Tongue (tissue), 2 donors: ENCODE data around the gene PLPP6. TPM values are rescaled to one million over a fixed set of nuclear protein-coding genes. Genes with fewer than 3 reads are reported as not detected.

Experiments used
- DNase-seq: peaks from one replicate; pipeline ENCODE4 v3.0.0-alpha.2; 2015
- total RNA-seq: library from RNA; depleted of rRNA; stranded (reverse); fragments of >200 nt; gene quantifications from one replicate; pipeline ENCODE4 v1.2.3, GENCODE V29; 2014

The PLPP6 gene
- total RNA-seq, 1 donor from 2014 or later = 5.5 TPM

DNA sequence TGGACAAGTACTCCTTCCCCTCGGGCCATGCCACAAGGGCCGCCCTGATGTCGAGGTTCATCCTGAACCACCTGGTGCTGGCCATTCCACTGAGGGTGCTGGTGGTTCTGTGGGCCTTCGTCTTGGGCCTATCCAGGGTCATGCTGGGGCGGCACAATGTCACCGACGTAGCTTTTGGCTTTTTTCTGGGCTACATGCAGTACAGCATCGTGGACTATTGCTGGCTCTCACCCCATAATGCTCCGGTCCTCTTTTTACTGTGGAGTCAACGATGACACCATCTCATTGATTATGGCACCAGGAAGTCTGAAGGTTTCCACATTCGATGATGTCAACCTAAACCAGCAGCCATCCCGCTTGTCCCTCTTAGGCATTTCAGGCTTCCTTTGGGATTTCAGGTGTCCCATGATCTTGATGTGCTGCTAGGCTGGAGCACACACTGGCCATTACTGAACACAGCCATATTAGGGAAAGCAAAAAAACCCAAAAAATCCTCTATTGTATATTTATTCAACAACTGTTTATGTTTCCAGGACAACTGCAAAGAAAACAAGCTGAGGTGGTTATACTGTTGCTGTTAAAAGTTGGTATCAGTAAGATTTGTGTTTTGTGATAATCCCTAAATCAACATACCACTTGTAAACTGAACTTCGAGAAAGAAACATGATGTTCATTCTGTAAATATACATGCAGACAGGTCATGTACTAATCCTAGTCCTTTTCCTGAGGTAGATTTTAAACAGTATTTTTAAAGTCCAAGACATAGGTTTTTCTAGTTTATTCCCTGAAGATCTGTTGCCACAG lies 1.1 kb downstream of the PLPP6 start:
- no peak for DNase-seq

DNA sequence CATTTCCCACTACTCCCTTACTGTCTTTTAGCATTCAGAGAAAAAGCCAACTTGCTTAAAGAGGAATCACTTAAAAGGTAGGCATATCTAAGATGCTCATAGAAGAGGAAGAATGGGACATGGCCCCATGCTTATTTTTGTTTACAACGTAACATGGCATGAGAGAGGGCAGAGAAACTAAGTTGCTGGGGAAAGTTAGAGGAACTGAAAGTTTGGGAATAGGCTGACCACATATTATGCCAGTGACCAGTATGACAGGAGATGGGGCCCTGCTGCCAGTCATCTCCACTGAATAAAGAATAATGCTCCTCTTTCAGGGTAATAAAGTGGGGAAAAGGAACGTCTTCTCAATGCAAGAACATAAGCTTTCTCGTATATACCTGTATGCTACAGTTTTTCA lies 1.9 kb downstream of the PLPP6 start:
- no peak for DNase-seq

DNA sequence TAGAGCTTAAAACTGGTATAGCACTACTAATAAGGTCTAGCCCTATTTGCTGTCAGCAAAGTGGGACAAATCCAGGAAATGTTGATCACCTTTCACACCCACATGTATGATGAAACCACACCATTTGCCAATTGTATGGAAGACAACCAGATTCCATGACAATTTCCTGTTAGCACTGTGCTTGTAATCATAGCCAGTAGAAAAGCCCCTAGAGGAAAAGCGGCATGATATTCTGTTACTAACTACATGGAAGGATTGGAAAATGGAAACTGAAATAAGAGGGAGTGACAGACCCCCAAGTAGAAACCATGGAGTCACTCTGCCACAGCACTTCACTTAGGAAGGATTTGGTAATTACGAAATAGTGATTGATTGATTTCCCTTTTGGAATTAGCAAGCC lies 3.3 kb downstream of the PLPP6 start:
- DNase-seq = peak; percentile 20

DNA sequence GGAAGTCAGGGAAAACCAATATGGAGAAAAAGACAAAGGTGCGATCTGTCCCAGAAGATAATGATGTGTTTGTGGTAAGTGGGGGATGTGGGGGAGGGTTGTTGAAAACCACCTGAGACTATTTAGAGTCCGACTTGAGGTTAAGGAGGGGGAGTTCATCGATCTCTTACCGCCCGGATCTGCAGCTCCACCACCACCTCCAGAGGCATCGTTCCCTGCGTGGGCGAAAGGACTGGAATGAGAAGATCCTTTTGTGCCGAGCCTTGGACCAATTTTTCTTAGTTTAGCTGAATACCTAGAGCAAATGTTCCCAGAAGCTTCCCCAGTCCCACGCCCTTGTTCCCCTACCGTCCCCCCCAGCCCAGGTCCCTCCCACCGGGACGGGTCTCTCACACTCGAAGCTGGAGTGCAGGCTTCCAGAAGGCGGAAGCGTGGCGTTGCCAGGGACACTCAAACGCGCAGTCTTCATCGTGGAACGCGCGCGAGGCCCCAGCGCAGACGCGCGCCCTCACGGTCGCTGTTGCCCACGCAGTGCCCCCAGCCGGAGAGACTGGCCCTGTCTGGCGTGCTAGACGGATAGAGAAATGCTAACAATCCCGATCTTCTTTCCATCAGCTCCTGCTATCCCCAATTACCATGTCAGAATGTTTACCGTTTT lies 4.1 kb downstream of the PLPP6 start, which contains the start of gene SPATA6L:
Gene SPATA6L, minus strand, starts transcription at position 439 of the 658 bp plus-strand sequence. Its CDS starts 230 bp downstream, at position 209.
- DNase-seq = peak; percentile 80

DNA sequence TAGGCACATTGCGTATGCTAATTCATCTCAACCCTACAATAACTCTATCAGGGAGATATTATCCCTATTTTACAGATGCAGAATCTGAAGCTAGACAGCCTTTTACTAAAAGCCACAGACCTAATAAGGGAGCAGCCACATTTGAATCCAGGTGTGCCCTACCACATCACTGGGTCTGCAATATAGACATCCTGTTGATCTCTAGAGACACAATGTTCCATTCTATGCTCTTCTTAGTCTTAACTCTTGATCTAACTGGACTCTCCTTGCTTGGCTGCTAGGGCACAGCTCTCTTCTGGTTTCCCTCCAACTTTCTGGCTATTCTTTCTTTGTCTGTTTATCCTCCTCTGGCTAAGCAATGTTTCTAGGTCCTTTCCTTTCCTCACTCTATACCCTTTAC lies 5.6 kb downstream of the PLPP6 start:
- no peak for DNase-seq

DNA sequence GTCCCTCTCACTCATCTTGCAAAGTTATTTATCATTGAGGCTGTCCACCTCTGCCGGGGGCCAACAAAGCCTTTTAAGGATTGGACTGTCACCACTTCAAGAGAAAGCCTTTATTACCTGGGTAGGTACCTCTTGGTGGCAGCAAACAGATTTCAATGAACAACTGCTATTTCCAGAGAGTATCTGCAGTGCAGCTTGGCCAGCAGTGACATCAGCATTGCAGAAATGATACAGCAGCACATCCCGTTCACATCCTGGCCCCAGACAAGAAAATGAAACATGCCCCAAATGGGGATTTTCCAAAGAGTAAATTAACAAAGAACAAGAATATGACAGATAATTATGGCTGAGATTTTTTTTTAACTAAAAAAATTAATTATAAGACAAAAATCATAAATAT lies 6.5 kb downstream of the PLPP6 start:
- DNase-seq = no peak

DNA sequence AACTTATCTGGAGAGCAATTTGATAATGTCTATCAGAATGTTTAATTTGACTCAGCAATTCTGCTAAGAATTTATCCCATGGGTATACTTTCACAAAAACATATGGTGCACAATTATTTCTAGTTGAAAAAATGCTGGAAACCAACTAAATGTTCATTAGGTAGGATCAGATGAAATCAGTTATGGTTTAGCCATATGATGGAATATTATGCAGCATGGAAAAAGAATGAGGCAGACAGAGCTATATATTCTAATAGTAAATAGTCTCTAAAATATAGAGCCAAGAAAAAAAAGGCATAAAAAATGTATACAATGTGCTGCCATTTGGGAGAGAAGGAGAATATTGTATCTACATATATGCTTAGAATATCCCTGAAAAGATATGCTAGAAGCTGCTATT lies 7.8 kb downstream of the PLPP6 start:
- no peak for DNase-seq

DNA sequence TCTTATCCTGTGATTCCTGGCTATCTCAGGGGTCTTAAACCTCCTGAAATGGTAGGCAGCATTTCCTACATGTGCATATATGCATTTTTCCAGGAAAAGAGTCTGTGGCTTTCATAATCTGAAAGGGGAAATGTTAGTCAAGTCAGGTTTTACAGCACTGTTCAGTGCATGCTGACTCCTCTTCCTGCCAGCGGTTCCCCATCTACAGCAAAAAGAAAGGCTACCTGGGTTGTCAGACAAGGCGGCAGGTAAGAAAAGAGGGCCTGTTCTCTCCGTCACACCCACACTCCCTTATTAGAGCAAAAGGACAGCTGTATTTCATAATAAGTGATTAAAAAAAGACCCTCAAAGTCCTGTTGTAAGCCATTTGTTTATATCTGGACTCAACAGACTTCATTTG lies 8.5 kb downstream of the PLPP6 start:
- DNase-seq = no peak

DNA sequence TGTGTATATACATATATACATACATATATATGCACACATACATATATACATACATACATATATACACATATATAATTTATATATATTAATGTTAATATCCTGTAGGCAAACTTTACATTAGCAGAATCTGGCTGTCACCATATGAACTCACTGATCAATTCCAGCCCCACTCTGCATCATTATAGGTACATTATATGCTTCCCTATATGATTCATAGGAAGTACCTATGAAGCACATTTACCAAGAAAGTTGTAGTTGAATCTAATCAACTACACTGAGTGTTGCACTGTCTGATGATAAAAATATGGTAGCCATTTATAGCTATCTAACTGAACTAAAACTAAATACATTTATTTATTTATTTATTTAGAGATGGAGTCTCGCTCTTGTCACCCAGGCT lies 9.6 kb downstream of the PLPP6 start:
- no peak for DNase-seq

DNA sequence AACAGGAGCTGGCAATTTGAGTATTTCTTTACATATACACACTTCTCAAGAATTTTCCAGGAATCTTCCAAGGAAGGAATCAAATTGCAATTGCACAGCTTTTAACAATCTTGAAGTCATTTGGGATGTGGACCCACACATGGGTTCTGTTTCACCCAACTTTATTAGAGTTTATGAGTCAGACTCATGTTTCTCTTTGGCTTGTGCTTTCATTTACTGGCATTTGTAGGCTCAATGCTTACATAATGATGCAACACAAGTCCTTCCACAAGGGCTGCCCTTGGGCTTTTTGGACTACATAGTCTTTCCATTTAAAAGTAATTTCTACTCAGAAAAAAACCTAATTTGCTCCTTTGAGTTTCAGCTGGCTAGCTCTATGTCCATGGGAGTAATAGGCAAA lies 12.7 kb downstream of the PLPP6 start:
- no peak for DNase-seq

DNA sequence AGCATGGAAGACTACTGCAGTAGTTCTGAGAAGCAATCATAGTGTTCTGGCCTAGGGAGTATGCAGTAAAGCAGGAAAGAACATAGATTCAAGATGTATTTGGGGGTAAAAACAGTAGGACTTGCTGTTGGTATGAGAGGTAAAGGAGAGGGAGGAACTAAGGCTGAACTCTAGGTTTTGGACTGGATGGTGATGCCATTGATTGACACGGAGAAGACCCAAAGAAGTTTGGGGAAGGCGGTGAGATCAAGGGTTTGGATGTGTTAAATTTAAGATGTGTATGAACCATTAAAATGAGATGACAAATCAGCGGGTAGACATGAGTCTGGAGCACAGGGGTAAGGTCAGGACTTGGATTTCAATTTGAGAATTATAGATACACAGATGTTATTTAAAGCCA lies 15.3 kb downstream of the PLPP6 start:
- DNase-seq = no peak

DNA sequence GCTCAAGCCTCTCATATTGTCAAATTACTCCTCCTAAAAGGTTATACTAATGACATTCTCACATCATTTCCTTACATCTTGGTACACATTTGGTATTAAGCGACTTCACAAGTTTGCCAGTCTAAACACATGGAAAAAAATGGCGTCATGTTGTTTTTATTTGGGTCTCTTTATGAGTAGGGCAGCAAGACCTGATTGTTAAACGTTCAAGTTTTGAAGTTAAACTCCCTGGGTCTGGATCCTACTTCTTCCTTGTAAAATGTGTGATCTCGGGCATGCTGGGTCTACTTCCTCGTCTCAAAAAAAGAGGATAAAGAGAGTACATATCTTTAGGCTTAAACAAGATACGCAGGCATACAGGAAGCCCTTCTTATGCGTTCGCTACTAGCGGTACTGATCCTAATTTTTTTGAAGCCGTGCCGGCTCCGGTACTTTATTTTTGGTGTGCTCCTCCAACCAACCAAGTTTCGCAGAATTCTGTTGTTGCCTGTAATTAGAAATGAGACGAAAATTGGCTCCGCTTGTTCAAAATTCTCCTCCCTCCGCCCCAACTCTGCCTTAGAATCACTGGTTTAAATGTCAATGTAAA lies 16.7 kb downstream of the PLPP6 start:
- DNase-seq = peak; percentile 79

DNA sequence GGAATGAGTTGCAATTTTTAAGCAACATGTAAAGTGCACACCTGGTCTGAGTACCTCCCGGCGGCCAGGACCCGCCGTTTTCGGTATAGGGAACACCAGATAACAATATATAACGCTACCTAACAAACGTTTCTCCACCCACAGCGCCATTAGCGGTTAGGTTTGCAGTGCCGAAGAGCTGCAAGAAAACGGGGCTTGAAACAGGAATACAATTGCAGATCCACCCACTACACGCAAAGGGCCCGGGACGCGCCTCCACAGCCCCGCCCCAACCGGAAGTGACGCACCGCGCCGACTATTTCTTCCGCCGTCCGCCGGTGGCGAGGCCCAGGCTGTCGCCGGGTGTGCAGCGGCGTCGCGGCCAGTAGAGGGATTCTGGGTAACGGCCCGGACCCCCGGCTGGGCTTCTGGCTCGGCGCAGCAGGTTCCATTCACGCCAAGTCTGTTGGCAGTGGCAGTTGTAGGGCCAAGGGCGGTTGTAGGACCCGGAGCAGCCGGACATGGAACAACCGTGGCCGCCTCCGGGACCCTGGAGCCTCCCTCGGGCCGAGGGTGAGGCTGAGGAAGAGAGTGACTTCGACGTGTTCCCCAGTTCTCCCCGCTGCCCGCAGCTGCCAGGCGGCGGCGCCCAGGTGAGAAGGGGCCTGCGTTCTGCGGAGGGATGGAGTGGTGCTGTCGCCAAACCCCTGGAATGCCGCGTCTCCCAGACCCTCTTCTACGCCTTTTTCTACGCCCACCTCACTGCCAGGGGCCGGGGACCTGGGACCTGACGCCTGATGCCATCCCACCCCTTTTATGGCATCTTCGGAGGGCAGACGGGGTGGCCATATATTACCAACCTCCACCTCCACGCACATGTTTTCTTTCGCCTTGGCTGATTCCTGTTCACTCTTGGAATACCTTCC lies 17.4 kb downstream of the PLPP6 start, which contains the start of gene CDC37L1:
Gene CDC37L1, plus strand, starts transcription at position 302 of the 905 bp plus-strand sequence. Its CDS starts 199 bp downstream, at position 501.
- peak; percentile 99 for DNase-seq

DNA sequence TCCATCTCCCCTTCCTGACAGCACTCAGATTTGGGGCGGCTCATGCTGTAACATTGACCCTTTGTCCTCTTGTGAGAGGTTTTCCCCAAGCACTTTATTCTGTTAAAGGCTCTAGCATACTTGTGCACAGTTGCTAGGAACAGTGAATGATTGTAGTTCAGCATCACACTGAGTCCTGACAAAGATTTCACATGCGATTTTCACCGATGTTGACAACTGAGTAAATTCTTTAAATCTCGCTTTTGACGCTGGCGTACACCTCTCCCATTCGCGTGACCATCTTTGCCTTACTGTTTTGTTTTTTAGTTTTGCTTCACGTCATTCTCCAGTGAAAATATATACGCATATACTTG lies 18.1 kb downstream of the PLPP6 start:
- DNase-seq = peak; percentile 59

DNA sequence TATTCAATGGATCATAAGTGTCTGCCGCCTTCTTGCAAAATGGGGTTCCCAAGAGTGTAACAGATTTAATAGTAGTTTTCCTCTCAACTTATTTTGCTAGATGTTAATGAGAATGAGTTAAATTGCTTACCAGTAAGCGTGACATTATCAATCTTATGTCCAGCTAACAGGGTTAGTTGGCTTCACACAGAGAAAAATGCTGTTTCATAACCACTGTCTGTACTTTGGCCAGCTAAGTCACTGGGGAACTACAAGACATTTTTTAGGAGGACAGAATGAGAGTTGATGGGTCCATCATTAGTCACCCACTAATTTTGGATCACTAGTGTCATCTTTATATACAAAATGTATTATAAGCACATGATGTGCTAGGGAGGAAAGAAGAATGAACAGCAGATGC lies 18.7 kb downstream of the PLPP6 start:
- no peak for DNase-seq

DNA sequence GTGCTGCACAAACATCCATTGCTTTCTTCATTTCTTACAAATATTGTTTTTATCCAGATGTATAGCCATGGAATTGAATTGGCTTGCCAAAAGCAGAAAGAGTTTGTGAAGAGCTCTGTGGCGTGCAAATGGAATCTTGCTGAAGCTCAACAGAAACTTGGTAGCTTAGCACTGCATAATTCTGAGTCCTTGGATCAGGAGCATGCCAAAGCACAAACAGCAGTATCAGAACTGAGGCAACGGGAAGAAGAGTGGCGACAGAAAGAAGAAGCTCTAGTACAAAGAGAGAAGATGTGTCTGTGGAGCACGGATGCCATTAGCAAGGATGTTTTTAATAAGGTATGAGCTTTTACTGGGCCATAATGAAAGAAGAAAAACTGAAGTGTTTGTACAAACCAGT lies 22.7 kb downstream of the PLPP6 start:
- no peak for DNase-seq

DNA sequence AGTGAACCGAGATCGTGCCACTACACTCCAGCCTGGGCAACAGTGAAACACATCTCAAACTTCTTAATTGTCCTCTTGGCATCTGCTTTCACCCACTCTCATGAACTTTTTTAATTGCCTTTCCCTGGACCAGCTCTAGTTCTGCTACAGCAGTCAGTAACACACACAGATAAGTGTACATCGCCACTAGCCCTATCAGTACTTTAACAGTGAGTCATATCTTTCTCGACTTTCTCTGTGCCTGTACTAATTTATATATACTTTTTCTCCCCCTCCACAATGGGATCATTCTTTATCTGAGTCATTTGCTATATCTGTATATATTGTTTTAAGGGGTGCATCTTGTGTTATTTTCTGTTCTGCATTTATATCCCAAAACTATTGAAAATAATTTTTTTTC lies 24.0 kb downstream of the PLPP6 start:
- no peak for DNase-seq

DNA sequence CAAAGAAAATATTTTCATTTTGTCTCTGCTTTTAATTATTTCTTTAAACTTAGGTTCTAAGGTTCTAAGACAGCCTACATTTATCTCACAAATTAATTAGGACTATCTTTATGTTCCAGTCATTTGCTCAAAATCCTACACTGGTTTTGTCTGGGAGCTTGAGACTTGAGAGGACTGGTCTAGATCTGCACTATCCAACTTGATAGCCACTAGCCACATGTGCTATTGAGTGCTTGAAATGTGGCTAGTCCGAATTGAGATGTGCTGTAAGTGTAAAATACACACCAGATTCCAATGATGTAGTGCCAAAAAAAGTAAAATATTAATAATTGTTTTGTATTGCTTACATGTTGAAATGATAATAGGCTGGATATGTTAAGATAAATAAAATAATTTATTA lies 24.5 kb downstream of the PLPP6 start:
- no peak for DNase-seq

DNA sequence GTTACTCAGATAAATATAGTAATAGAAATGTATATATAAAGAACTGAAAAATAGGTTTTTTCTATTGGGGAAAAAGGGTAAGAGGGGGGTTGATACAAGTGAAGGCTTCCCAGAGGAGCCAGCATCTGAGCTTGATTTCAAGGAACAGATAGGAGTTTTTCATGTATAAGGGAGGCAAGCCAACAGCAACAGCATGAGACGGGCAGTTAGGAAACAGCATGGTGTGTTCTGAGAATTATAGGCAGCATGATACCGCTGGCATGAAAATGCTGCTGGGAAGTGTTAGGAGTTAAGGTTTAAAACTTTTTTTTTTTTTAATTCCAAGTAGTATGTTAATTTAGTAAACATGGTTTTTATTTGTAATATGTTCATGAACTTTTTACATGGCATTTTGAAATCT lies 26.9 kb downstream of the PLPP6 start:
- DNase-seq = no peak

DNA sequence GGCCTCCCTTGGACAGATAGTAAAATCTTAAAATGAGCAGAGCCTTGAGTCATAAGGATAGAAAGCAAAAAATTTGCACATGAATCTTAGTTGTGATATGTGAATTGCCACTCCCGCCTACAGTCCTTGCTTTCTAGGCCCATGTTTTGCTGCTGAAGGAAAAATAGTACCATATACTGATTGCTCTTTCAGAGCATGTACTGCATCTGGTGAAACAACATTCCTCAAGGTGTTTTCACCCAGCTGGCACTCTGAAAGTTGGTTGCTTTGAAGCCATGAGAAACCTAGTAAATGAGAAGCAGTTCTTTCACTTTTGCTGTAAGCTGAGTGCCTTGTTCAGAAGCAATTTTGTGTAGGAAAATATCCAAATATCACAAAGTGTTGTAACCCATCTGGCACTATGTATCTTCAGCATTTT lies 27.6 kb downstream of the PLPP6 start:
- no peak for DNase-seq

DNA sequence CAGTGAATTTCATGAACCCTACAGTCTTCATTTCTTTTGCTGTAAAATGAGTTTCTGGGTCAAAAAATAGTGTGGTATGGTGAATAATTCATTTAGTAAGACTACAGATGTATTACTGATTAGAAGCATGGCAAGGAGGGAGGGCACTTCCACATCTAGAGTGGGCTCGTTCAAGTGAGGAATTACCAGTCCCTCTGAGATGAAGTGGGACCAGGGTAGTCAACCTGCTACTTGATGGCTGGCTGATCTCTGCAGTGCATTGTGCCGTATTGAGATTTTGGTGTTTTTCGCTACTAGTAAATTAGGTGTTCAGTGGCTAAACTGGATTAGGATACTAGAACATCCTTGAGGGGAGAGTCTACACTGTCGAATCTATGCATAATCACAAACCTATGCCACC lies 28.1 kb downstream of the PLPP6 start:
- no peak for DNase-seq

DNA sequence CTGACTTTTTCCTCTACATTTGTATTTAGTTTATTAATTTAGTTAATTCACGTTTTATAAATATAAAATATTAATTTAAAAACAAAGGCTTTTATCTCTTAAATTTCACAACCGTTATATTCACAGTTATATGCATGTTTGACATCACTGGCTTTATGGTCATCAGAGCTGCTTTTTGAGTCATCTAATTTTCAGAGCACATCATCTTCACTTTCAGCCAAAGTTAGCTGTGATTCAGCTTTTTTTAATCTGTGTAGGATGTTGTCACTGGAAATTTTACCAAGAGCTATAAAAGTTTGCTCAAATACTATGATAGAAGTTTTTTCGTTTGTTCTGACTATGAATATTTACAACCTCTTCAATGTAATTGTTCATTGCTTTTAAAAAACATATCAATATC lies 29.7 kb downstream of the PLPP6 start:
- DNase-seq = no peak
